ENCODE results near the gene MED23. TPM values are rescaled to one million over a fixed set of nuclear protein-coding genes. Genes with fewer than 3 reads are reported as not detected.

Gene MED23
- total RNA-seq, 1 donor: 34.7 TPM

DNA sequence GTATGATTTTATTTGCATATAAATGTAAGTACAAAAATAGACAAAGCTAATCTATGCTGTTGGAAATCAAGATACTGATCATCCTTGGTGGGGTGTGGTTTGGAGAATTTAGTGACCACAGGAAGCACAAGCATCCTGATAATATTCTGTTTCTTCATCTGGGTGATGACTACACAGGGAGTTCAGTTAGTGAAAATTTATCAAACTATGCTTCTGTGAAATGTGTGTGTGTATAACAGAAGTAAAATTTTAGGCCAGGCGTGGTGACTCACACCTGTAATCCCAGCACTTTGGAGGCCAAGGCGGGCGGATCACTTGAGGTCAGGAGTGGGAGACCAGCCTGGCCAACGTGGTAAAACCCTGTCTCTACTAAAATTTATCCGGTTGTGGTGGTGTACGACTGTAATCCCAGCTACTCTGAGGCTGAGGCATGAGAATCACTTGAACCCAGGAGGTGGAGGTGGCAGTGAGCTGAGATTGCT is 29.6 kb upstream of the MED23 start:
- TF ChIP-seq, protein P1, sequence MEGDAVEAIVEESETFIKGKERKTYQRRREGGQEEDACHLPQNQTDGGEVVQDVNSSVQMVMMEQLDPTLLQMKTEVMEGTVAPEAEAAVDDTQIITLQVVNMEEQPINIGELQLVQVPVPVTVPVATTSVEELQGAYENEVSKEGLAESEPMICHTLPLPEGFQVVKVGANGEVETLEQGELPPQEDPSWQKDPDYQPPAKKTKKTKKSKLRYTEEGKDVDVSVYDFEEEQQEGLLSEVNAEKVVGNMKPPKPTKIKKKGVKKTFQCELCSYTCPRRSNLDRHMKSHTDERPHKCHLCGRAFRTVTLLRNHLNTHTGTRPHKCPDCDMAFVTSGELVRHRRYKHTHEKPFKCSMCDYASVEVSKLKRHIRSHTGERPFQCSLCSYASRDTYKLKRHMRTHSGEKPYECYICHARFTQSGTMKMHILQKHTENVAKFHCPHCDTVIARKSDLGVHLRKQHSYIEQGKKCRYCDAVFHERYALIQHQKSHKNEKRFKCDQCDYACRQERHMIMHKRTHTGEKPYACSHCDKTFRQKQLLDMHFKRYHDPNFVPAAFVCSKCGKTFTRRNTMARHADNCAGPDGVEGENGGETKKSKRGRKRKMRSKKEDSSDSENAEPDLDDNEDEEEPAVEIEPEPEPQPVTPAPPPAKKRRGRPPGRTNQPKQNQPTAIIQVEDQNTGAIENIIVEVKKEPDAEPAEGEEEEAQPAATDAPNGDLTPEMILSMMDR (IDR thresholded peaks at IDR 0.05; ENCODE audit: insufficient read depth, low read length): no peak

DNA sequence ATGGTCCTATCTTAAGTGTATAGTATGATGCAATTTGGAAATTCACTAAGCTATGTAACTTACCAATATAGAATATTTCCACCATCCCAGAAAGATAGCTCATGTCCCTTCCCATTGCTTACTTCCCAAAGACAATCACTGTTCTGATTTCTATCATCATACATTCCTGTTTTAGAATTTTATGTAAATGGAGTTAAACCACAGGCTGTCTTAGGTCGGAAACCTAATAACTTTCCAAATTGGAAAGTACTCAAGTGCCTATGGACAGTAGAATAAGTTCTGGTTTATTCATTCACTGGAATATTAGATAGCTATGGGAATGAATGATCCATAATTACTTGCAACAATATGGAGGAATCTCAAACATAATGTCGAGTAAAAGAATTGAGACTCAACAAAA is 29.2 kb upstream of the MED23 start:
- TF ChIP-seq, protein P1 (IDR thresholded peaks at IDR 0.05; ENCODE audit: insufficient read depth, low read length): no peak
- H3K4me3 ChIP-seq (ENCODE audit: low read depth, low read length): no peak overlapping the region
- no peak for DNase-seq (ENCODE audit: low read depth)

More for the DNA sequence above, 29.6 kb upstream of the MED23 start:
- no peak overlapping the region for H3K4me3 ChIP-seq (ENCODE audit: low read depth, low read length)
- DNase-seq (ENCODE audit: low read depth): peak; percentile 35

DNA sequence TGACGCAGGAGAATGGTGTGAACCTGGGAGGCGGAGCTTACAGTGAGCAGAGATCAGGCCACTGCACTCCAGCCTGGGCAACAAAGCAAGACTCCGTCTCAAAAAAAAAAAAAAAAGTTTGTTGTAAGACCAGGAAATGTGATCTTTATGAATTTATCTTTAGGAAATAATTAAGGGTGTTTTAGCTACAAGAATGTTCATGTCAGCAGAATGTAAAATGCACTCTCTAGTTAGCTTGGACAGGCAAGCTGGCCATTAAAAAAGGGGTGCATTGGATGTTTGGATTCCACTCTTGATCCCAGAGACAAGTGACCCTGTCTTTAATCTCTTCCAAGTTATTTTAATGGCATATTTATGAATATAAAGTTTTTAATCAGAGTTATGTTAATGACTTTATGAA is 28.6 kb upstream of the MED23 start:
- no peak overlapping the region for H3K4me3 ChIP-seq (ENCODE audit: low read depth, low read length)
- no peak for DNase-seq (ENCODE audit: low read depth)
- TF ChIP-seq, protein P1 (IDR thresholded peaks at IDR 0.05; ENCODE audit: insufficient read depth, low read length): no peak

DNA sequence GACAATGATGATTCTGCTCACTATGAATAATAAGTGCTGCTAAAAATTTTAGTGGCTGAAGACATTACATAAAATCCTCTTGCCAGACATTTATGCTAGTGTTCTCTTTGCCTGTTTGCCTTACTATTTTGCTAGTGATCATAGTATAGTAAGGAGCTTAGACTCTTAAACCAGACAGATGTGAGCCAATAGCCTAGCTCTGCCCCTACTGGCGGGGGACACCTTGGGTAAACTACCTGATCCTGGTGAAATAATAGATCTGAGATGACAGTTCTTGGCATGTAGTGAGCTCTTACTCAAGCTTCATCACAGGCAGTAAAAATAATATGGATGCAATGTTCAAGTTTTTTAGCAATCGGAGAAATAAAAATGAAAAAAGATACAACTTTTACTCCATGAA is 27.9 kb upstream of the MED23 start:
- TF ChIP-seq, protein P1 (IDR thresholded peaks at IDR 0.05; ENCODE audit: insufficient read depth, low read length): no peak
- no peak for DNase-seq (ENCODE audit: low read depth)
- no peak overlapping the region for H3K4me3 ChIP-seq (ENCODE audit: low read depth, low read length)

DNA sequence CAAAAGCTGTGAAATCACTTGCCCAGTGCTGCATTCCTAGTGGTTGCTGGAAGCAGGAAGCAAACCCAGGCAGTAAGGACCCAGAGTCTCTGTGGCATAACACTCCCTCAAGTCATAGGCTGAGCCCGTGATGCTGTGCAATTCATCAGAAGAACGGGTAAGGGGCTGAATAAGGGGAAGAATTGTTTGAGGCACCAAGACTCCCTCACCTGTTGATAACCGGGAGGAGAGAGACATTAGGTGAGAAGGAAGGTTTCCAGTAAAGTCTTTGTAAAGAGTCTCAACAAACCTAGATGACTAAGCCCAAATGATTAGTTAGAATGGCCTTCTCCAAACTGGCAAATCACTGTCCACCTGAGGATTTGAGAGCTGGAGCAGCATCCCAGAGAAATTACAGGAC is 27.3 kb upstream of the MED23 start:
- no peak for DNase-seq (ENCODE audit: low read depth)
- no peak overlapping the region for H3K4me3 ChIP-seq (ENCODE audit: low read depth, low read length)
- TF ChIP-seq, protein P1 (IDR thresholded peaks at IDR 0.05; ENCODE audit: insufficient read depth, low read length): no peak

DNA sequence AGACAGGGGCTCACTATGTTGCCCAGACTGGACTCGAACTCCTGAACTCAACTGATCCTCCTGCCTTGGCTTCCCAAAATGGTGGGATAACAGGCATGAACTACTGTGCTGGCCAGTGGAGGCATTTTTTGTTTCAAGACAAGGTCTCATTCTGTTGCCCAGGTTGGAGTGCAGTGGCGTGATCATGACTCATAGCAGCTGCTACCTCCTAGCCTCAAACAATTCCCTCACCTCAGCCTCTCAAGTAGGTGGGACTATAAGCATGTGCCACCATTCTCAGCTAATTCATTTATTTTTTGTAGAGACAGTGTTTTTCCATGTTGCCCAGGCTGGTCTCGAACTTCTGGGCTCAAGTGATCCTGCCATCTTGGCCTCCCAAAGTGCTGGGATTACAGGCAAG is 26.3 kb upstream of the MED23 start:
- no peak for DNase-seq (ENCODE audit: low read depth)
- H3K4me3 ChIP-seq (ENCODE audit: low read depth, low read length): no peak overlapping the region
- TF ChIP-seq, protein P1 (IDR thresholded peaks at IDR 0.05; ENCODE audit: insufficient read depth, low read length): no peak

DNA sequence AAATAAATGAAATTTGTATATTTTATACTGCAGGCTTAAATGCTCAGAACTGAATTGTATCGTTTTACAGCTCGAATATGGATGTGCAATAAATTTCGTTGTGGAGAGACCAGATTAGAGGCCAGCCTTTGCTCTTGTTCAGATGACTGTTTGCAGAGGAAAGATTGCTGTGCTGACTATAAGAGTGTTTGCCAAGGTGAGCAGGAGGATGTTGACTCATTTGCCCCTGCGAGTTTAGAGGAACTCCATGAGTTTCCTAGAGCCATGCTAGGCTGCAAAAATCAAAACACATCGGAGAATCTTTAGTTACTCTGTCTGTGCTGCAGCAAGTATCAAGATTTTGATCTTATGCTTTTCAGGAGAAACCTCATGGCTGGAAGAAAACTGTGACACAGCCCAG is 24.4 kb upstream of the MED23 start:
- H3K4me3 ChIP-seq (ENCODE audit: low read depth, low read length): no peak overlapping the region
- TF ChIP-seq, protein P1 (IDR thresholded peaks at IDR 0.05; ENCODE audit: insufficient read depth, low read length): no peak
- DNase-seq (ENCODE audit: low read depth): peak; percentile 20
